NOMO-1 treated with dmso at 0.1 percent for 144 hours (cell line): ENCODE data around the gene CNTF.

Experiments
- DNase-seq: peaks from one replicate; lab custom pipeline; 2025; ENCODE audit not compliant: unreplicated experiment; lab: John Stamatoyannopoulos, UW

The CNTF gene

DNA sequence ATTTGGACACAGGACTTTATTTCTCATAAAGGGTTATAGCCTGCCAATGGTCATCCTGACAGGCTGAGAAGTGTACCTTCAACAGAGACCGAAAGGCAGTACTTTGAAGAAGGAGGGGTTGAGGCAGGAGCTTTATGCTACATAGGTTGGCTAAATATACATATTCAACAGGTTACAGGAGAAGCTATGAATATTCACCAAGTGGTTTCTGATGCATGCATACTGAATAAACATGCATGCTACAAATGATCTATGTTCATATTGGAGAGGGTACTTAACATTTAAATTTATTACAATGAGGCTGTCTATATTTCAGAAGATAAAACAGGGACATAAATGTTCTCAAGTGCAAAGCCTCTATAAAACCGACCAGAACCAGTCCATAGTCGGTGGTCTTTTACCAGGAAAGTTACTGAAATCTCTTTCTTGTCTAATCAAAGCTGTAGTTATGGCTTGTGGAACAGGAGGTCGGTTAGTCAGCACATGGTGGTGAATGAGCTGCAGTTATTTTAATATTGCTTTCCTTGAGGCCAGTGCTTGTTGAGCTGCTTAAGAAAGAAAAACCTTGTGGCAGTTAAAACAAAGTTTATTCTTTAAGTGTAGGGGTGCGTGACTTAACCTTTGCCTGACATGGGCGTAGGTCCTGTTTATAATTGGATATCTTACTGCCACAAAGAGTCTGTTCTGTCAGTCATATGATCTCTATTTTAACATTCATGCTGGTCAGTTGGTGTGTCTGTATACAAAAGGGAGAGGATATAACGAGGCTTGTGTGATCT is 19.5 kb downstream of the CNTF start:
- no peak for DNase-seq

DNA sequence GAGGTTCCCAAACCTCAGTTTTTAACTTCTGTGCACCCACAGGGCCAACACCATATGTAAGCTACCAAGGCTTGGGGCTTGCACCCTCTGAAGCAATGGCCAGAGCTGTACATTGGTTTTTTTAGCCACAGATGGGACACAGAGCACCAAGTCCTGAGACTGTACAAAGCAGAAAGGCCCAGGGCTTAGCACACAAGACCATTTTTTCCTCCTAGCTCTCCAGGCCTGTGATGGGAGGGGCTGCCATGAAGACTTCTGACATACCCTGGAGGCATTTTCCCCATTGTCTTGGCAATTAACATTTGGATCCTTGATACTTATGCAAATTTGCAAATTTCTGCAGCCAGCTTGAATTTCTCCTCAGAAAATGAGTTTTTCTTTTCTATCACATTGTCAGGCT is 23.4 kb downstream of the CNTF start:
- DNase-seq = no peak

DNA sequence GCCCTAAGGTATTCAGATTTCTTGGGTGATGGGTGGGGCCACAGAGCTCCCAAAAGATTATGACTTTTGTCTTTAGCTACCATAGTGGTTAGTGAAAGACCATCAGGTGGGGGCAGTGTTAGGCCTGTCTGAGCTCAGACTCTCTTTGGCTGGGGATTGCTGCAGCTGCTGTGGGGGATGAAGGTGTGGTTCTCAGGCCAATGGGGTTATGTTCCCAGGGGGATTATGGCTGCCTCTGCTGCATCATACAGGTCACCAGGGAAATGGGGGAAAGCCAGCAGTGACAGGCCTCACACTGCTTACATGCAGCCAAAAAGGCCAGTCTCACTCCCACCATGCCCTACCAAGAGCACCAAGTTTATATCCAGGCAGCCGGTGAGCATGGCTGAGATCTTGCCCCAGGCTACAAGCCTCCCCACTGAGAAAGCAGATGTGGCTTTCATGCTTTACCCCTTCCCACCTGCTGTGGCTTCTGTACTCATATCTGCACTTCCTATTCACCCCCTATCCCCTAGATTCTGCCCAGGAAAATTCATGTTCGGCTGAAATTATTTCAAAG is 24.8 kb downstream of the CNTF start:
- no peak for DNase-seq

DNA sequence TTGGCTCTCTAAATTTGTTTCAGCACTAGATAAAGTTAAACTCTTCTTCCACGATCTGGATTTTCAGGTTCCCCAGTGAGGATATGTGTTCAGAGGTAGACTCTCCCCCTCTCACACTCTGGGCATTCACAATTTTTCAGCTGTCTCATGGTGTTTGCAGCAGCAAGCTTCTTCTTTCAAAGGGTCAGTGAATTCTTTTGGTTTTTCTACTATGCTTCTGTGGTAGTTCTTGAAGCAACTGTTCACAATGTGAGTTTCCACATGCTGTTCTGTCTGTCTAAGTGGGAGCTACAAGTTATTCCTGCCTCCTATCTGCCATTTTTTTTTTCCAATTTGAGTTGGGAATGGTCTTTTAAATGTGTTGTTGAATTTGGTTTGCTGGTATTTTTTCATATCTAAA is 25.4 kb downstream of the CNTF start:
- no peak for DNase-seq

DNA sequence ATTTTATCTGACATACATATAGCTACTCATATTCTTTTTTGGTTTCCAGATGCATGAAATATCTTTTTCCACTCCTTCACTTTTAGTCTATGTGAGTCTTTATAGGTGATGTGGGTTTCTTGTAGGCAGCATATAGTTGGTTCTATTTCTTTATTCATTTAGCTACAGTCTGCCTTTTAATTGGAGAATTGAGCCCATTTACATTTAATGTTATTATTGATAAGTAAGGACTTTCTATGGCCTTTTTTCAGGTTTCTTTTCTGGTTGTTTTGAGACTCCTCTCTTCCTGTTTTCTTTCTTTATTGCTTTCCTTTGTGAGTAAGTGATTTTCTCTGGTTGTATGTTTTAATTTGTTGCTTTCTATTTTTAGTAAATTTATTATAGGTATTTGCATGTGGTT is 27.2 kb downstream of the CNTF start:
- no peak for DNase-seq

DNA sequence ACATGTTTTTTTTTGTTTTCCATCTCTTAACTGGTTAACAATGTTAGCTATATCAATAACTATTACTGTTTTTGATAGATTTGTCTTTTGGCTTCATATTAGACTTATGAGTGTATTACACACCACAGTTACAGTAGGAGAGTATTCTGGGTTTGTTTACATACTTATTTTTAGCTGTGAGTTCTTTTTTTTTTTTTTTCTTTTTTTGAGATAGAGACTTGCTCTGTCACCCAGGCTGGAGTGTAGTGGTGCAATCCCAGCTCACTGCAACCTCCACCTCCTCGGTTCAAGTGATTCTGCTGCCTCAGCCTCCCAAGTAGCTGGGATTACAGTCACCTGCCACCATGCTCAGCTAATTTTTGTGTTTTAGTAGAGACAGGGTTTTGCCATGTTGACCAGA is 28.0 kb downstream of the CNTF start:
- DNase-seq = no peak

DNA sequence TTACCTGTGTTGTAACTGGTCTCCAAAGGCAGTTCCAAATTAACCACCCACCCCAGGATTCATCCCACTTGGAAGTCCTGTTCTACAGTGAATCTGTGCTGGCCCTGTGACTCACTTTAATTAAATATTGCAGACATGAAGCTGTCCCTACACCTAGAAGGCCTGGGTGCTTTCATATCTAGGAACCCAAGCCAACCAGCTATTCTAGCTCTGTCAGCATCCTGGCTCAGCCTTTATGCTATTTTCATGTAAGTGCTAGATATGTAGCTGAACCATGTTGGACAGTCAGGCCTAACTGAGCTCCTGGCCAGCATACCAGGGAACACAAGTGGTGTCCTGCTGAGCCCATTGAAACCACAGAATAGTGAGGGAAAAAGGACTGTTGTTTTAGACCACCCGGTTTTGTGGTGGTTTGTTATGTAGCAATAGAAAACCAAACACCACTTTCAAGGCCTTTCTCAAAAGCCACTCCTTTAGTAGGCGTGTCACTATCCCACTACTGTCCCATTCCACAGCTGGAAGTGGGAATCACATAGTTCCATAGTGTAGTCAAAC is 30.3 kb downstream of the CNTF start:
- no peak for DNase-seq

DNA sequence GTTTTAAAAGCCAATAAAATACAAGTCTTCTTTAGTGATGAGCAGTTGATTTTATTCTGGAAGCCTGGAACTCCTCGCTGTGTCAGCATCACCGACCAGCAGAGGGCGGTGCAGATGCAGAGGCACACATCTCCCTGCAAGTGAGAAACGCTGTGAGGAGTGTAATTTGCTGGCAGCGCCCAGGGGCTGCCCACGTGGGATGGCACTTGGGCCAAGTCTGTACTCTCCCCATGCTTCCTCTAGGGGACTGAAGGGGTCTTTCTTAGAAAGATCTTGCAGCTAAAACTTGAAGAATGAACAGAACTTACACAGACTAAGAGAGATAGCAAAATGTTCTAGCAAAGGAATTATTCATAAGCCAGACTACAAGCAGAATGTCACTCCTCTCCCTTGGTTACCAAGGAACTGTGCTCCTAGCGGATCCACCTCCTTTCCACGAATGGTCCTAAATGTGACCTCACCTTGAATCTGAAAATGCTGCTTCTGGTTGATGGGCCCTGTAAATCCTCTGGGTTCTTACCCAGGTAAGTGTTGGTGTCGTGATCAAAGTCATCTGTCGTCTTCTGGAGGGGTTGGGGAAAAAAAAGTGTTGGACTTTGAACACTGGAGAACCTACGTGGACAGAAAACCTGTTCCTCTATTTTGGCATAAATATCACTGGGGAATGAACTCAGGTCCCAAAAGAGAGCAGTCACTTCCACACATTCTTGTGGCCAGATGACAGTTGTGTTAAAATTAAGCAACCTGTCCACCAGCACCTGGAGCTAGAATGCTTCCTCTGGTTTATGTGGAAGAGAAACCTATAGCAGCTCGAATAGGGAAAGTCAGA is 31.8 kb downstream of the CNTF start:
- DNase-seq = peak; percentile 73

DNA sequence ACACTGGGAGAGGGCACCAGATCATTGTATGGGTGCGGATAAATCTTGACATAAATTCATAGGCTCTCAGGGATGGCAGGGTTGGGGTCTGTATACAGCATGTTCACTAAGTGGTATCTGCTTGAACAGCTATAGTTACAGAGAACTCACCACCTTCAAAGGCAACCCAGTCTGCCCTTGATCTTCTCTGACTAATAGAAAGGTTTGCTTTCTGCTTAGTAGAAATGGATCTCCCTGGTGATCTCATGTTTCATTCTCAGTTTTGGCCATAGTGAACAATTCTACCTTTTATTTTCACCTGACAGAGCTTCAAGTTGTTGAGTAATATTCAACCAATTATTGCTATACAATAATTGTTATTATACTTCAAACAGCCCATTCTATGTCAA is 32.4 kb downstream of the CNTF start:
- no peak for DNase-seq

DNA sequence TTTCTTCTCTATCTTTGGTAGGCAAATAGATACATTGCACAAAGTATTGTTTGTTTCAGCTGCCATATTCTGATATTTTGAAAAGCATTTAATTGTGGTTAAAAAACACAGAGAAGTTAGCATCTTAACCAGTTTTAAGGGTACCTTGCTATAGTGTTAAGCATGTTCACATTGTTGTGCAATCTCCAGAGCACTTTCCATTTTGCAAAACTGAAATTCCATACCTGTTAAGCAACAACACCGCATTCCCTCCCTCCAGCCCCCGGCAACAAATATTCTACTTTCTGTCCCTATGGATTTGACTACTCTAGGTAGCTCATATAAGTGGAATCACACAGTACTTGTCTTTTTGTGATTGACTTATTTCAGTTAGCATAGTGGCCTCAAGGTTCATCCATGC is 33.9 kb downstream of the CNTF start:
- no peak for DNase-seq

DNA sequence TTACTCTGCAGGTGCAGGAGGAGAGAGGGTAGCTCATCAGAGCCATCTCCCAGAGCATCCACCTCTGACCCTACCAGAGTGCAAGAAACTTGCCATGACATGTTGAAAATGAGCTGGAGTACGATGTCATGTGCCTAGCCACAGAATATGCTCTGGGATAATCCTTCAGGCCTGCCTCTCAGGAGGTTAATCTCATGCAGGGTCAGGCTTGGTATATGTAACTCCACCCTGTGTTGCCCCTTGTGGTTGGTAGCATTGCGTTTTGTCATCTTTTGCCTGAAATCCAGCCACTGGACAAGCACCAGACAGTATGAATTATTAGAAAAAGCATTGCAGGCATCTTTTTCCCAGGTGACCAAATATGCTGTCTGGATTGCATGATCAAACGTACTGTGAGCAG is 36.2 kb downstream of the CNTF start:
- no peak for DNase-seq

DNA sequence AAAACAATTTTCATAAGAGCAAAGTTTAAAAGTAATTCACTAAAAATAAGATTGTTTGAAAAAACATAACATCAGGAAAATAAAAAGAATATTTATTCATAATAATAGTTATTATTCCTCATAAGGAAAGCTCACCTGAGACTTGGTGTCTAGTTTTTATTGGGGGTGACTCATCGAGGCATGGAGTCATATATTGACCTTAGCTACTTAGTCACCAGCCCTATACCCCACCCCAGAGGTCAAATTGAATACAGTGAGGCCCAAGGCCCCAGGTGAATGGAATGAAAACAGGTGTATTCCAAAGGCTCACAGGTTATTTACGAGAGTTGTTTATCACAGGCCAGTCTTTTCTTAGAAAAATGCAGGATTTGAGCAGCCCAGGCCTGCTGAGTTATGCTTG is 36.9 kb downstream of the CNTF start:
- no peak for DNase-seq

DNA sequence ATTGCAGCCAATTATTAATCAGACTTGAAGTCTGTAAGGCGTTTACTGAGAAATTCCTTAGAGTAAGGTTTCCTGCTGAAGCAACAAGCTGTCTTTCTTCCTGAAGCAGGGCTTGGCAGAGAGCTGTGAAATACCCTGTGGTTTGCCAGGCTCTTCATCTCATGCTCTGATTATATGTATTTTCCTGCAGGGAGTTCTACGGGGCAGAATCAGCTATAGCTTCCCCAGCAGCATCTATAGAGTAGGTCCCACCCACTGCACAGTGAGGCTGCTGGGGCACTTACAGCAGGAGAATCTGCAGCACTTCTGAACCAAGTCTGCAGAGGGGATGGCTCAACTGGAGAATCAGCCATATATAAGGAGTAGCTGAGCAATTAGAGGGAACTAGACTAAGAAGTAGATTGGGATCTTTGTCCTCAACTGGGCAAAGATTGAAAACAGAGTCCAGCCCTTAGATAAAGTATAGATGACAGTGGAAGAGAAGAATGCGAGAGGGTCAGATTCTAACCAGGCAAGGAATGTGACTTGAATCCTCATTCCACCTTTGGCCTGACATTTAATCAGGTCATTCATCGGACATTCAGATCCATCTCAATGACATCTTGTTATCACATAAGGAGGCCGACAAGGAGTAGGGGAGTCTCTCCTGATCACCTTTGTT is 37.6 kb downstream of the CNTF start:
- DNase-seq = no peak

DNA sequence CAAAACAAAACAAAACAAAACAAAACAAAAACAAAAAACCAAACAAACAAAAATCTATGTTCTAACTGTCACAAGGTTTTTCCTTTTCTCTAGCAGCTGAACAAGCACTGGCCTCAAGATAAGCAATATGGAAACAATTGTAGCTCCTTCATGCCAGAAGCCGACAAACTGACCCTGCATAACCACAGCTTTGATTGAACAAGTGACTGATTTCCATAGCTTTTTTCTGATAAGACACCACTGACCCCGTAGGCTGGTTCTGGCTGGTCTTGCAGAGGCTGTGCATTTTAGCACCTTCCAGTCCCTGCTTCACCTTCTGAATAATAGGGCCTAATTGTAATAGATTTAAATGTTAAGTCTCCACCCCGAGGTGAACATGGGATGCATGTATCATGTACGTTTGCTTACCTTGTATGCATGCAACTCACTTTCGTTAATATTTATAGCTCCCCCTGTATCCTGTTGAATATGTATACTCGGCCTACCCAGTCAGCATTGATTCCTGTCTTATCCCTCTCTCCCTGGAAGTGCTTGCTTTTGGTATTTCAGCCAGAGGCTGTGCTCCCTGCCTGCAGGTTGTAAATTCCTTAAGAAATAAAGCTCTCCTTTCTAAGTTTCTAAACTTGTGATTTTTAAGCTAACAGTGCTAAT is 49.6 kb downstream of the CNTF start:
- DNase-seq = no peak

DNA sequence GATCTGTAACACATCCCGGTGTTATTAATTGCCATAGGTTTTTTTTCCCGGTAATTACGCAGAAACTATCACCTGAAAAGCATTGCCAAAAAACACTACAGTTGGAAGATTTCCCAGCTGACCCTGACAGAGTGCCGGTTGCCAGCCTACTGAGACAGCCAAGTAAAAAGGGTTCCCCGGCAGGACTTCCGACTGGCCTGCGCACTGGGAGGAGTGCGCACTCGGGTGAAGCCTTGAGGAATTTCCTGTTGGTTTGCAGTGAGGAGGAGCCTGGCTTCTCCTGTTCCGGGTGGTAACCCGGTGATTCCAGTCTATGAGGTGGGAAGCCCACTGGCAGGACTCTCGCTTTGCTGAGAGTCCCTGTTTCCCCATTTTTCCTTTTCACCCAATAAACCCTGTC is 52.1 kb downstream of the CNTF start:
- no peak for DNase-seq
